Activated naive CD4-positive, alpha-beta T cell treated with anti-CD3 and anti-CD28 coated beads, Interleukin-2, amount 10 ng/mL, durations not matched to agents 7 days and 5 days (primary cell): ENCODE measurements around the gene CEP95.
A peak's percentile ranks its signal among the peaks of the same experiment; 100 is the strongest.

Experiments used
- CTCF ChIA-PET: fragments of 350-600 bp; sonication (Branson Sonifier 250); formaldehyde crosslinking; loops from one replicate; lab custom pipeline; 2021; ENCODE audit warnings: antibody characterized with exemption; lab: Charles Lee
- DNase-seq: peaks from one replicate; pipeline ENCODE4 v3.0.0-alpha.2; 2020
- H3K27ac Mint-ChIP-seq: one replicate; pipeline ENCODE4 v1.8.0; 2021; ENCODE audit warnings: mild to moderate bottlenecking, moderate library complexity, mixed read lengths
- H3K27me3 Mint-ChIP-seq: one replicate; pipeline ENCODE4 v1.8.0; 2021; ENCODE audit warnings: mild to moderate bottlenecking, mixed read lengths
- H3K36me3 Mint-ChIP-seq: one replicate; pipeline ENCODE4 v1.8.0; 2021; ENCODE audit warnings: mixed read lengths
- H3K4me1 Mint-ChIP-seq: one replicate; pipeline ENCODE4 v1.8.0; 2021; ENCODE audit warnings: mixed read lengths
- H3K4me3 Mint-ChIP-seq: one replicate; pipeline ENCODE4 v1.8.0; 2021; ENCODE audit warnings: mild to moderate bottlenecking, moderate library complexity, mixed read lengths
- H3K9me3 Mint-ChIP-seq: one replicate; pipeline ENCODE4 v1.8.0; 2021; ENCODE audit warnings: mixed read lengths

Gene CEP95

DNA sequence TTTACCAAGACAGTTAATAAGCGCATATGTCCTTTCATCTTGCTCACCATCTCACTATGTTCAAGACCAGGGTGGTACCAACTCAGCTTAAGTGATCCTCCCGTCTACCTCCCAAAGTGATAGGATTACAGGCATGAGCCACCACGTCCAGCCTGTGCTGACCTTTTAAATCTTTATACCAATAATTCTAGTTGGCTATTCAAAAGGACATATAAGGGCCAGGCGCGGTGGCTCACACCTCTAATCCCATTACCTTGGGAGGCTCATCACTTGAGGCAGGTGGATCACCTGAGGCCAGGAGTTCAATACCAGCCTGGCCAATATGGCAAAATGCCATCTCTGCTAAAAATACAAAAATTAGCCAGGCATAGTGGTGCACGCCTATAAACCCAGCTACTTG is 2.4 kb downstream of the CEP95 start:
- Mint-ChIP-seq H3K4me3 (no peak overlapping the region), H3K9me3 (no peaks in the 10 kb centered on the region), H3K4me1 (peaks cover 43% of the 10 kb centered on the region), H3K36me3 (peaks cover 60% of the 10 kb centered on the region), H3K27me3 (peaks cover 9% of the 10 kb centered on the region), H3K27ac (no peak overlapping the region)
- no peak for DNase-seq
- CTCF ChIA-PET: interaction anchor here (2.5 kb wide), 1 partner anchor 89 kb away, joined by 10 read pairs; no protein-coding TSS in a partner anchor

DNA sequence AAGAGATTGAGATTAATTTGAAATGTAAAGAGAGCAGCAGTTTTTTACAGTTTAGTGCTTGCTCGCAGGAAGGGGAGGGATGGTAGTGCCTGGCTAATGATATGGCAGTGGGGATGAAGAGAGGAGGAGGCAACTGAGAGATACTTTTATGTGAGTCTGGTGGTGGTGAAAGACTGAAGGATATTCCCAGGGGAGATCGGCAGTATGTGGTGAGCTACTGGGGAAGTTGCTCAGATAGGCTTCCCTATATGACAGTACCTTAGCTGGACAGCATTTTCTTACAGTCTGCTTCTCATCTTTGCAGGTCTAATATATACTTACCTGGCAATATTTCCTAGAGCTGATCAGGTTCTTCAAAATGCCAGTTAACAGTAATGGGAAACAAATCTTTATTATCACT is 8.6 kb downstream of the CEP95 start:
- H3K4me3 Mint-ChIP-seq: no peak overlapping the region
- H3K36me3 Mint-ChIP-seq: peaks cover 55% of the 10 kb centered on the region
- no peak overlapping the region for H3K27ac Mint-ChIP-seq
- CTCF ChIA-PET: interaction anchor here (0.9 to 1.0 kb wide), 2 partner anchors 24 kb away, joined by 3 read pairs; no protein-coding TSS in a partner anchor
- no peak for DNase-seq
- H3K9me3 Mint-ChIP-seq: no peaks in the 10 kb centered on the region
- no peaks in the 10 kb centered on the region for H3K27me3 Mint-ChIP-seq
- peaks cover 11% of the 10 kb centered on the region for H3K4me1 Mint-ChIP-seq

DNA sequence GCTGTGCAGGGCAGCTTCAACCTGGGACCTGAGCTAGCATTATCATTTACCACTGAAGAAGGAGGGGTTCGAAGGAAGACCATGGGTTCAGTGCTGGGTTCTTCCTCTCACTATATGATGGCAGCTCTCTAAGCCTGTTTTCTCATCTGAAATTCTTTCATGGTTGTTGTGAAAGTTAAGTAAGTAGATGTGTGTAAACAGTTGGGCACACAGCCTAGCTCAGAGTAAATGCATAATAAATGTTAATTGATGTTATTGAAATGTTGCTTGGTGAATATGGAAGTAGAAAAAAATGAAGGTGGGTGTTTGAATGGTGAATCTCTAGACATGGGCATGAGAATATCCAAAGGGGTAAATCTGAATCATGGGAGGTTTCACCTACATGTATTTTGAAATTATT is 9.1 kb downstream of the CEP95 start:
- H3K27ac Mint-ChIP-seq: no peak overlapping the region
- H3K27me3 Mint-ChIP-seq: no peaks in the 10 kb centered on the region
- no peaks in the 10 kb centered on the region for H3K9me3 Mint-ChIP-seq
- CTCF ChIA-PET: interaction anchor here (0.9 to 1.0 kb wide), 2 partner anchors 23 to 25 kb away, joined by 3 read pairs; no protein-coding TSS in a partner anchor
- no peak overlapping the region for H3K4me3 Mint-ChIP-seq
- H3K36me3 Mint-ChIP-seq: peaks cover 52% of the 10 kb centered on the region
- H3K4me1 Mint-ChIP-seq: peaks cover 9% of the 10 kb centered on the region
- no peak for DNase-seq

DNA sequence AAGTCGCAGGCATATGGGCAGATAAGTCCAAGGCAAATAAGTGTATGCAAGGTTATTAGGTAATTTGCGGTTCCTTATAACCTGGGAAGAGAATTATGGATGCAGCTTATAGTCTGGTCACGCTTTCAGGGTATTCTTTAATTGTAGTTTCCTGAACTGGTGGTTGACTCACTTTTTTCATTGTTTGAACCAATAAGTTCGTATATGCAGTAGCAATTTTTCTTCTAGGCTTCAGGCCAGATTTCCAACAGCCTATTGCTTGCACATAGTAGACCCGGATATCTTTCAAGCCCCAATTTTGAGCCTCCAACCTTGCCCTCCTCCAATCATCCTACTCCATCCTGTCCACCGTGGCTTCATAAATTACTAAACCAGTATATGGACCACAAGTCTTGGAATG is 12.8 kb downstream of the CEP95 start:
- no peaks in the 10 kb centered on the region for H3K9me3 Mint-ChIP-seq
- DNase-seq: no peak
- H3K4me3 Mint-ChIP-seq: no peak overlapping the region
- H3K27me3 Mint-ChIP-seq: no peaks in the 10 kb centered on the region
- H3K27ac Mint-ChIP-seq: no peak overlapping the region
- H3K4me1 Mint-ChIP-seq: no peaks in the 10 kb centered on the region
- CTCF ChIA-PET: no interaction called here
- peaks cover 43% of the 10 kb centered on the region for H3K36me3 Mint-ChIP-seq

DNA sequence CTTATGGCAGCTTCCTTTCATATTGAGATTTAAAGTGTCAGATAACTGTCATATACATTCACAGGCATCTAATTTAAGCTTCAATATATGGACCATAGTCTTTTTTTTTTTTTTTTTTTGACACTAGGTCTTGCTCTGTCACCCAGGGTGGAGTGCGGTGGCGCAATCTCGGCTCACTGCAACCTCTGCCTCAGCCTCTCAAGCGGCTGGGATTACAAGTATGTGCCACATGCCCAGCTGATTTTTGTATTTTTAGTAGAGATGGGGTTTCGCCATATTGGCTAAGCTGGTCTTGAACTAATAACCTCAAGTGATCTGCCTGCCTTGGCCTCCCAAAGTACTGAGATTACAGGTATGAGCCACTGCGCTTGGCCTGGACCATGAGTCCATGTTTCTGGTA is 13.6 kb downstream of the CEP95 start:
- no peaks in the 10 kb centered on the region for H3K4me1 Mint-ChIP-seq
- CTCF ChIA-PET: interaction anchor here (1.0 kb wide), 1 partner anchor 14 kb away, joined by 3 read pairs; the partner anchor contains the start of gene CEP95
- H3K27me3 Mint-ChIP-seq: no peaks in the 10 kb centered on the region
- peaks cover 38% of the 10 kb centered on the region for H3K36me3 Mint-ChIP-seq
- no peak for DNase-seq
- H3K27ac Mint-ChIP-seq: no peak overlapping the region
- H3K4me3 Mint-ChIP-seq: no peak overlapping the region
- no peaks in the 10 kb centered on the region for H3K9me3 Mint-ChIP-seq

DNA sequence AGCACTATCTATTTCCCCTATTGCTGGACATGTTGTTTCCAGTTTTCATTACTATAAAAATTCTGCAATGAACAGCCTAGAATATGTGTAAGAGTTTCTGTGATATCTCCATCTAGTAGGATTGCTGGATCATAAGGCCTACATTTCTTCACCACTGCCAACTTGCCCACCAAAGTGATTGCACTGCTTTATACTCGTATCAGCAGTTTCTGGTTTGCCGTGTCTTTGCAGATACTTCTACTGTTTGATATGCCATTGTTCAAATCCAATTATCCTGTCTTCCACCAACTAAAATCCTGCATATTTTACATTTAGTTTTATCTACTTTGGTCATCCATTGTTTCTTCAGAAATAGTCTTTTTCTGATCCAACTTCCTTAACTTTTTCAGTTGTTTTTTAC is 21.1 kb downstream of the CEP95 start:
- no peaks in the 10 kb centered on the region for H3K4me1 Mint-ChIP-seq
- DNase-seq: no peak
- H3K9me3 Mint-ChIP-seq: no peaks in the 10 kb centered on the region
- H3K27ac Mint-ChIP-seq: no peak overlapping the region
- H3K36me3 Mint-ChIP-seq: peaks cover 58% of the 10 kb centered on the region
- H3K27me3 Mint-ChIP-seq: no peaks in the 10 kb centered on the region
- CTCF ChIA-PET: no interaction called here
- H3K4me3 Mint-ChIP-seq: no peak overlapping the region

DNA sequence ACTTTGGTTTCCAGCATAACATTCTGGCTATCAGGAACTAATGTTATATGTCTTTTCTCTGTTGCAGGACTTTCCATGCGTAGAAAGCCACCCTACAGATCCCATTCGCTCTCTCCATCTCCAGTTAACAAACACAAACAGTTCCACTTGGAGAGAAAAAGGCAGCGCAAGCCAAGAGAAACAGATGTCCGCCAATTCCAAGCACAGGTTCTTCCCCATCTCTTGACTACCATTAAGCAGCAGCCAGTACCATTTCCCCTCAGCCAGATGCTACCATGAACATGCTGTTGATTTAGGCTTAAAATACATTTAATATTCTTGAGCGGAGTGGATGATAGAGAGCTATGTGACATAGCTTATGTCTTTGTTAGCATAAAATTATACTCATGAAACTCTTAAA is 22.4 kb downstream of the CEP95 start:
- CTCF ChIA-PET: no interaction called here
- Mint-ChIP-seq H3K27me3 (no peaks in the 10 kb centered on the region), H3K27ac (no peak overlapping the region), H3K4me3 (no peak overlapping the region), H3K9me3 (no peaks in the 10 kb centered on the region), H3K4me1 (no peaks in the 10 kb centered on the region), H3K36me3 (peaks cover 63% of the 10 kb centered on the region)
- no peak for DNase-seq

DNA sequence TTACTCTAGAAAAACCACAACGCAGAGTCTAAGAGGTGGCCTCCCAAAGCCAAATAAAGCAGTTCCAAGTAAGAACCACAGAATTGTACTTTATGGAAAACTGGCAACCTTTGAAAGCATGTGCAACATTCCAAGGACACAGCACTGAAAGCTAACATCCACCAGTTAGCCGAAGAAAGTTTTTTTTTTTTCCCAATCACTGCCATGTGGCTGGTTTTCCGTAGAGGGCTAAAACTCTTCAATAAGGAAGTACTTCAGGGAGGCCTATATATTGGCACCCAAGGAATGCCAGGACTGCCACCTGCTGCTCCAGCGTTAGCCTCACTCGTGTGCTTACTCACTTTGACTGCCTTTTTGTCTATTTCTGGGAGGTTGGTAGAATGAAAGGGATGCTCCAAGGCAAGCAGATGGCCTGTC is 25.2 kb downstream of the CEP95 start:
- CTCF ChIA-PET: interaction anchor here (1.5 kb wide), 1 partner anchor 41 kb away, joined by 3 read pairs; no protein-coding TSS in a partner anchor
- no peaks in the 10 kb centered on the region for H3K27me3 Mint-ChIP-seq
- no peaks in the 10 kb centered on the region for H3K4me1 Mint-ChIP-seq
- no peak for DNase-seq
- no peak overlapping the region for H3K4me3 Mint-ChIP-seq
- no peak overlapping the region for H3K27ac Mint-ChIP-seq
- peaks cover 63% of the 10 kb centered on the region for H3K36me3 Mint-ChIP-seq
- H3K9me3 Mint-ChIP-seq: no peaks in the 10 kb centered on the region

DNA sequence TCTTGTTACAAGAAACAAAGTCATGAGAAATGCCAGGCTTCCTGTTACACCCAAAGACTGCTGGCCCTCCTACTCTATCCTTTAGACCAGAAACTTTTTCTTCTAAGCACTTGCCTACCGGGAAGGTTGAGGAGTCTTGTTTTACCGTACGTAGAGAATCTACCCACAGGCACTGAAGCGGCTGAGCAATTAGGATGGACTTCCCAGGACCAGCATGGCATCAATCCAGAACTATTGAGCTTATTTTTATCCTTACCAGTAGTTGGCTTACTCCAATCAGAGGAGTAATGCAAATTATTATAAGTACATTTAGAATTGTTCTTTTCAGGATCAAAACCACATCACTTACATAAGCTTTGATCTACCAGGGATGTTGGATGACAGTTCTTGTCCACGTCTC is 25.6 kb downstream of the CEP95 start:
- no peak for DNase-seq
- Mint-ChIP-seq H3K36me3 (peaks cover 62% of the 10 kb centered on the region), H3K27me3 (no peaks in the 10 kb centered on the region), H3K4me1 (no peaks in the 10 kb centered on the region), H3K4me3 (no peak overlapping the region), H3K27ac (no peak overlapping the region), H3K9me3 (no peaks in the 10 kb centered on the region)
- CTCF ChIA-PET: interaction anchor here (1.5 to 1.7 kb wide), 2 partner anchors 41 to 113 kb away, joined by 3 to 7 read pairs; no protein-coding TSS in a partner anchor

DNA sequence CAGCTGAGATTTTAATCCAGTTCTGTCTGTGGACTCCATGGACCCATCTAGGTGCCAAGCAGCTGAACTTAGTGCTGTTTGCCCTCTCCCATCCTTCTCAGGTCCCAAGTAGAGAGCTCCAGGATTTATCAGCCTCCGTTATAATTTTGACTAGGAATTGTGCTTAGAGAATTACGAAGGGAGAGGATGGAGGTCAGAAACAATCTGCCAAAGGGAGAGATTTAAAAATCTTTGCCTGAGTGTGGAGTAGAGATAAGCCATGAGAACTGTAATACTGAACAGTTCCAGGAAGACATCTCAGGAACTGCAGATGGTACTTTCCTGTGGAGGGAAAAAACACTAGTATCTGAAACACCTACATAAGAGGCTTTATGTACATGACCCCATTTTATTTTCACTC is 27.0 kb downstream of the CEP95 start:
- H3K4me1 Mint-ChIP-seq: no peaks in the 10 kb centered on the region

DNA sequence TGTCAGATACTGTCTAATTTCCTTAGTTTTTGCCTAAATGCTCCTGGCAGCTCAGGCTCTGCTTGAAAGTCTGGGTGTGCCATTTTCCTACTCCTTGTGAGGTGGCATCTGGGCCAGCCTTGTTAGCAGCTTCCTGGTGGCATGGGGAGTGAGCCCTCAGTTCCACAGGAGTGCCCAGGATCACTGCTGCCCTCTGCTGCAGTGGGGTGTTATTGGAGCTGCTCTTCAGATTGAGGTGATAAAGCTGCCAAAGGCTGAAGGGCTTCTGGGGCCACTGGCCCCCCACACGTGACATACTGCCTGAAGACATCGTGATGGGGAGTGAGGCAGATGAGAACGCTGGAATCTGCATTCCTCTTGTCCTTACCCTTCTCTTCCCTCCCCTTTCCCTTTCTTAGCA is 27.4 kb downstream of the CEP95 start:
- peaks cover 55% of the 10 kb centered on the region for H3K36me3 Mint-ChIP-seq
- H3K27ac Mint-ChIP-seq: peak overlapping the region; percentile 17
- H3K4me1 Mint-ChIP-seq: no peaks in the 10 kb centered on the region
- DNase-seq: peak; percentile 25
- no peak overlapping the region for H3K4me3 Mint-ChIP-seq
- no peaks in the 10 kb centered on the region for H3K27me3 Mint-ChIP-seq
- CTCF ChIA-PET: interaction anchor here (0.5 to 1.8 kb wide), 4 partner anchors 38 to 158 kb away, joined by 3 to 7 read pairs (median 4); no protein-coding TSS in a partner anchor
- no peaks in the 10 kb centered on the region for H3K9me3 Mint-ChIP-seq

More for the DNA sequence above, 27.0 kb downstream of the CEP95 start:
- H3K27me3 Mint-ChIP-seq: no peaks in the 10 kb centered on the region
- CTCF ChIA-PET: interaction anchor here (0.5 to 1.8 kb wide), 5 partner anchors 39 to 158 kb away, joined by 3 to 7 read pairs (median 3); no protein-coding TSS in a partner anchor
- no peaks in the 10 kb centered on the region for H3K9me3 Mint-ChIP-seq
- peak overlapping the region; percentile 17 for H3K27ac Mint-ChIP-seq
- H3K36me3 Mint-ChIP-seq: peaks cover 57% of the 10 kb centered on the region
- no peak overlapping the region for H3K4me3 Mint-ChIP-seq
- no peak for DNase-seq

DNA sequence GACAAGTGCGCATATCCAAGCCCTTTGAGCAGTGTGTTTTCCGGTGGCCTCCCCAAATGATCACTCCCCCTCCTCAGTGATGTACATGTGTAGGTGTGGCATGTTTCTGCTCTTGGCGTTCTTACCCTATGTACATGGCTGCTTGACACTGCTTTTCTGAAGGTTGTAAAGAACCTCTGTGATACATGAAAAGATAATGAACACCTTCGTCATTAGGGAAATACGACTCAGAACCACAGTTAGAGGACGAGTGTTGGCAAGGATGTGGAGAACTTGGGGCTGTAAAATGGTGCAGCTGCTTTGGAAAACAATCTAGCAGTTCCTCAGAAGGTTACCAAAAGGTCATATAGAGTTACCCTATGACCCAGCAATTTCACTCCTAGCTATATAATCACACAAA is 28.6 kb downstream of the CEP95 start:
- no peak overlapping the region for H3K27ac Mint-ChIP-seq
- no peaks in the 10 kb centered on the region for H3K9me3 Mint-ChIP-seq
- CTCF ChIA-PET: interaction anchor here (0.9 kb wide), 1 partner anchor 116 kb away, joined by 3 read pairs; no protein-coding TSS in a partner anchor
- no peaks in the 10 kb centered on the region for H3K4me1 Mint-ChIP-seq
- no peak overlapping the region for H3K4me3 Mint-ChIP-seq
- no peaks in the 10 kb centered on the region for H3K27me3 Mint-ChIP-seq
- no peak for DNase-seq
- H3K36me3 Mint-ChIP-seq: peaks cover 50% of the 10 kb centered on the region

DNA sequence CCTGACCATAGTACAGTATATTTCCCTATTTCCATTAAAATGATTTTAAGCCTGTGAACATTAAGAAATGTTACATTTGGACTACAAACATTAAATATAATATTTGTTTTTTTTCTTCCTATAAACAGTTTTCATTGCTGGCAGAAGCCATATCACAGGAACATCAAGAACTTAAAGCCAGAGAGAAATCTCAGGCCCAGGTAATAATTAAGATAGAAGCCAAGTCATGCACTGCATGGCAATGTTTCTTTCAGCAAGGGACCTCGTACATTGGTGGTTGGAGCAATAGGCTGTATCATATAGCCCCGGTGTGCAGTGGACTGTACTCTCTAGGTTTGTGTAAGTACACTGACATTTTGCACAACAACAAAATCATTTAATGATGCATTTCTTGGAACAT is 30.1 kb downstream of the CEP95 start:
- Mint-ChIP-seq H3K4me1 (no peaks in the 10 kb centered on the region), H3K9me3 (no peaks in the 10 kb centered on the region), H3K27ac (no peak overlapping the region), H3K36me3 (peaks cover 41% of the 10 kb centered on the region), H3K27me3 (no peaks in the 10 kb centered on the region), H3K4me3 (no peak overlapping the region)
- DNase-seq: no peak
- CTCF ChIA-PET: no interaction called here

DNA sequence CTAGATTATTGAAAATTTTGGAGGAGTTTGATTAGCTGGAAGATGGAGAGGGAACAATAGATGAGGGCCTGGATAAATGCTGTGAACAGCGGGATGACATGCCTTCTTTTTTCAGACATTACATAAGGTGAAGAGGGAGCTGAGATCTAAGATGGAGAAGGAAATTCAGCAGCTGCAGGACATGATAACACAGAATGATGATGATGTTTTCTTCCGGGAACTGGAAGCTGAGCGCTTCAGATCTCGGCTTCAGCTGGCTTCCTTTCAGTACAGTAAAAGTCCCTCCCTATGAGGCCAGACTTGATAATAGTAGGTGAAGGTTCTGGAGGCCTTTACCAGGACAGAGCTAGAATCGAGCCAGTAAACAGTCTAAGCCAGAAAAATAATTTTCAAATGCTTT is 30.7 kb downstream of the CEP95 start:
- H3K9me3 Mint-ChIP-seq: no peaks in the 10 kb centered on the region
- H3K27ac Mint-ChIP-seq: no peak overlapping the region
- no peak for DNase-seq
- CTCF ChIA-PET: no interaction called here
- H3K4me3 Mint-ChIP-seq: no peak overlapping the region
- no peaks in the 10 kb centered on the region for H3K27me3 Mint-ChIP-seq
- peaks cover 37% of the 10 kb centered on the region for H3K36me3 Mint-ChIP-seq
- H3K4me1 Mint-ChIP-seq: no peaks in the 10 kb centered on the region

DNA sequence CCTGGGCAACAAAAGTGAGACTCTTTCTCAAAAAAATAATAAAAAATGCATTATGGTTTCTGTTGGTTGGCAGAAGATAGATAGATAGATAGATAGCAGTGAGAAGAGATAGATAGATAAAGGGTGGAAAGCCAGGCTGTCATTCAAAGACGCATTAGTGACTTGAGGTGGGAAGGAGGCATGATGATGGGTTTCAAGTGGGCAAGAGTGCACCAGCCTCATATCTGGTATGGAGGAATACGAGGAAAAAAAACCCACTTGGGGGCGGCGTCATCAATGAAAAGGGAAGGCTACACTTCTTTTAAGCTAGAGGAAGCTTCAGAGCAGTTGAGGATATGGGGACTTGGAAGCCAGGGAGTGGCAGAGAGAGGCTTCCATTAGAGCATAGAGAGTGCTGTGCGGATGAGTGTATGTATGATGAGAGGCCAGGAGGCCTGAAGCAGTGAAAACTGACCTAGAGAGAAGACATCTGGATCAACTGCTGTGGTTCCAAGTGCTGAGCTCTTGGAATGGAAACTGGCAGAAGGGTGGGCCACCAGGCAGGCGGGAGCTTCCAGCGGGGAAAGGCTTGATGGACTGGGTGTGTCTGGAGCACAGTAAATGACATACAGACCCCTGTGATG is 31.8 kb downstream of the CEP95 start:
- Mint-ChIP-seq H3K36me3 (peaks cover 29% of the 10 kb centered on the region), H3K27me3 (no peaks in the 10 kb centered on the region), H3K27ac (peak overlapping the region; percentile 49), H3K4me3 (no peak overlapping the region), H3K9me3 (no peaks in the 10 kb centered on the region), H3K4me1 (no peaks in the 10 kb centered on the region)
- no peak for DNase-seq
- CTCF ChIA-PET: interaction anchor here (1.1 to 1.6 kb wide), 2 partner anchors 23 to 112 kb away, joined by 3 to 9 read pairs; no protein-coding TSS in a partner anchor
